Subcutaneous abdominal adipose tissue (tissue), 5 donors: ENCODE data around the gene CC2D1A.

ENCODE experiments used
- H3K27ac ChIP-seq: one replicate; pipeline ENCODE4 v1.7.0; 2013; ENCODE audit warnings: low read depth, mild to moderate bottlenecking, inconsistent platforms, low read length, moderate library complexity
- H3K27me3 ChIP-seq, 5 donors: one replicate each; pipeline ENCODE4 v1.7.0; 2013; ENCODE audit warnings: low read length in 5 of 5, inconsistent platforms in 1 of 5; ENCODE audit not compliant: control insufficient read depth in 5 of 5, insufficient read depth in 4 of 5
- H3K36me3 ChIP-seq, 5 donors: one replicate each; pipeline ENCODE4 v1.7.0; 2013; ENCODE audit warnings: low read length in 5 of 5; ENCODE audit not compliant: control insufficient read depth in 5 of 5, insufficient read depth in 5 of 5
- H3K4me1 ChIP-seq, 5 donors: one replicate each; pipeline ENCODE4 v1.7.0; 2013; ENCODE audit warnings: low read length in 5 of 5, mild to moderate bottlenecking in 3 of 5, moderate library complexity in 1 of 5; ENCODE audit not compliant: control insufficient read depth in 5 of 5, insufficient read depth in 5 of 5
- H3K4me3 ChIP-seq, 5 donors: one replicate each; pipeline ENCODE4 v1.7.0; 2013; ENCODE audit warnings: low read length in 5 of 5, low read depth in 1 of 5
- H3K9ac ChIP-seq, 5 donors: one replicate each; pipeline ENCODE4 v1.7.0; 2013; ENCODE audit warnings: low read length in 5 of 5, mild to moderate bottlenecking in 4 of 5, moderate library complexity in 3 of 5
- H3K9me3 ChIP-seq, 5 donors: one replicate each; pipeline ENCODE4 v1.7.0; 2013; ENCODE audit warnings: low read length in 5 of 5; ENCODE audit not compliant: control insufficient read depth in 5 of 5
- donor health status: healthy.
- donor health status: healthy.
- donor health status: healthy.
- donor health status: healthy.
- donor health status: healthy.

The CC2D1A gene

DNA sequence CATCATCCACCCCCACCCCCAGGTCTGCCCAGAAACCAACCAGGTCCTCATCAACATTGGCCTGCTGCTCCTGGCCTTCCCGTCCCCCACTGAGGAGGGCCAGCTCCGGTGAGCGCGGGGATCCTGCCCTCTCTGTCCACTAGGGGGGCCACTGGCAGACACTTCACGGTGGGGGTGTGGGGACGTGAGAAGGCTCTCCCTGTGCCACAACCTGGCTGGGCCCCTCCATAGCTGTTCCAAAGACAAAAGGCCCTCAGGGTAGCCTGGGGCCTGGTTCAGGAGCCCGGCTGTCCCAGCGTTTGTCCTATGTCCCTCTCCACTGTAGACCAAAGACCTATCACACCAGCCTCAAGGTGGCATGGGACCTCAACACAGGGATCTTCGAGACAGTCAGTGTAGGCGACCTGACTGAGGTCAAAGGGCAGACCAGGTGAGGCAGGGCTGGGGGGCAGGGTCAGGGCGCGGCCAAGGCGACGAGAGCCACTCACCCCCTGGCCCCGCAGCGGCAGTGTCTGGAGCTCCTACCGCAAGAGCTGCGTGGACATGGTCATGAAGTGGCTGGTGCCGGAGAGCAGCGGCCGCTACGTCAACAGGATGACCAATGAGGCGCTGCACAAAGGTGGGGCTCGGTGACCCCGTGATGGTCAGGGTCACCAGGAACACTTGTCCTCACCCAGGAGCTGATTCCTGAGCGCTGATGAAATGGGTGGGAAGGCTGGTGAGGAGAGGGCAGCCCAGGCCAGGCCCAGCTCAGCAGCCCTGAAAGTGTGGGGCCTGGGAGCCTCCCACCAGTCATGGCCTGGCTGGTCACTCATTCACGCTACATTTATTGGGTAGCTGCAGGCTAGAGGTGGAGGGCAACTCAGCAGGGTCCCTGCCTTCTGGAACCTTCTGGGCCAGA lies 54.2 kb downstream of the CC2D1A start:
- peaks cover 0 to 4% (median 0%) of the 10 kb centered on the region in 5 donors for H3K4me1 ChIP-seq
- no peak overlapping the region for H3K9ac ChIP-seq
- no peaks in the 10 kb centered on the region for H3K27me3 ChIP-seq
- no peaks in the 10 kb centered on the region for H3K9me3 ChIP-seq
- no peak overlapping the region for H3K27ac ChIP-seq
- peaks cover 0 to 82% (median 63%) of the 10 kb centered on the region in 5 donors for H3K36me3 ChIP-seq
- no peak overlapping the region for H3K4me3 ChIP-seq

DNA sequence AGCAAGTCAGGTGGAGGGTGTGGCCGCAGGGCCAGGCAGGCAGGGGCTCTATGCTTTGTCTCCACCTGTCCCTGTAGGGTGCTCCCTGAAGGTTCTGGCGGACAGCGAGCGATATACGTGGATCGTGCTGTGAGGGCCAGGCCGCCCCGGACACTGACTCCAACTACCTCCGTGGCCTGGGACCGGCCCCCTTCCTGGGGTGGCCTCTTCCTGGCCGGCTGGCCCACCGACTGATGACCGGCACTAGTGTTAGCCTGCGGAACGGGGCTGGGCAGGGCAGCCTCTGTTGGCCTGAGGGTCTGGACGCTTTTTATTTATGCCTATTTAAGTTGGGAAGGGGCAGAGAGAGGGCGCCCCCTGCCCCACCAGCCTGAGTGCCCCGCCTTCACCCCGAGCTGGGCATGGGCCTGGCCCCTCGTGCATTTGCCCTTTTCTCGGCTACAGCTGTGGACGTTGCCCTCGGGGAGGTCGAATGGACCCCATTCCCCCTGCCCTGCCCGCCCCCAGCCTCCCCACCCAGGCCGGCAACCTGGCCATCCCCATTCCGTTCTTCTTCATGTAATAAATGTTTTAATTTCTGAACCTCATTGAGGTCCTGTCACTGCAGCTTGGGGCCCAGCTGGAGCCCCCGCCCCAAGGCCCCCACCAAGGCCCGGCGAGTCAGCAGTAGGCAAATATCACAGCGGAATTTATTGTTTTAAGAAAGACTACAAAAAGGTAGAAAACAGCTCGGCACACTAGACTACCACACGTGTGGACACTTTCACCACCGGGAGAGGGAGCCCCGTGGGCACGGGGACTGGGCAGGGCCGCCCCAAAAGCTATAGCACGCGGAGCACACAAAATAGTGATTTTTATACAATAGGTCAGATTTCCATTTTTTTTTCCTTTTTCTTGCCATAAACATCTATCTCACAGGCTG lies 55.1 kb downstream of the CC2D1A start:
- Histone ChIP-seq H3K4me1 (peaks cover 0 to 4% (median 0%) of the 10 kb centered on the region in 5 donors), H3K9me3 (no peaks in the 10 kb centered on the region), H3K9ac (no peak overlapping the region), H3K27me3 (no peaks in the 10 kb centered on the region), H3K27ac (no peak overlapping the region), H3K4me3 (no peak overlapping the region), H3K36me3 (peaks cover 0 to 82% (median 63%) of the 10 kb centered on the region in 5 donors)

DNA sequence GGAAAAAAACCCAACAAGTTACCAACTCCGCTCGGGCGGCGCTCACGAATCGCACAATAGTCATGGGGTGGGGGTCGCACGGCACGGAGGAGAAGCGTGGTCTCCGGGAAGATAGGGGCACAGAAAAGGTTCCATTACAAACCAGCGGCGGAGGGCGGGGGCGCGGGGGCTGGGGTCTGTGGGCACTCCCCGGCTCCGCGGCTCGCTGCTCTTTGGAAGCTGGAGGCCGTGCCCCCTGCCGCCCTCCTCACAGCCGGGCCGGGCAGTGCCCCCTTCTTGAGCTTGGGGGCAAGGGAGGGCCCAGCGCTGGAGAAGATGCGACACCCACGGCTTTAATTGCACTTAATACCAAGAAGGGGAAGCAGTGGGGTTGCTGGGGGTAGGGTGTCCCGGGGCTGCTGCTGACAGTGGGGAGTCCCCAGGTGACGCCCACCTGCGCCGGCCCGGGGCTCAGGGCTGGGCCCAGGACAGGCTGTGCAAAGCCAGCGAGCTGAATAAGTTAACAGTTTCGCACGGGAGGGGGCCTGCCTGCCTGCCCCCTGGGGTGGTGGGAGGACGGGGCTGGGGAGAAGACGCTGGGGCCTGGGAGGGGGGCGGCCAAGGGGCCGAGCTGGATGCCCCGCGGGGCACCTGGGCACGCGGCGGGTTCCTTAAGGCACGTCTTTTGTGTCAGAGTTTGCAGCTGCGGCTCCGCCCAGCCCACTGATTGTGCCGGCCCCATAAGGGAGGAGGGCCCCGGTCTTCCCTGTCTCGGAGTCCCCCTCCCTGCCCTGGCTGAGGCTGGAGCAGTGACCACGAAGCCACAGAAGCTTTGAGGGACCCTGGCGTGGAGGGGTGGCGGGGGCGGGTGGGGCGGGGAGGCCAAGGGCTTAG lies 56.1 kb downstream of the CC2D1A start:
- H3K9ac ChIP-seq: no peak overlapping the region
- no peak overlapping the region for H3K4me3 ChIP-seq
- H3K4me1 ChIP-seq: peaks cover 0 to 4% (median 0%) of the 10 kb centered on the region in 5 donors
- H3K9me3 ChIP-seq: no peaks in the 10 kb centered on the region
- H3K36me3 ChIP-seq: peaks cover 0 to 82% (median 63%) of the 10 kb centered on the region in 5 donors
- no peaks in the 10 kb centered on the region for H3K27me3 ChIP-seq
- H3K27ac ChIP-seq: no peak overlapping the region

DNA sequence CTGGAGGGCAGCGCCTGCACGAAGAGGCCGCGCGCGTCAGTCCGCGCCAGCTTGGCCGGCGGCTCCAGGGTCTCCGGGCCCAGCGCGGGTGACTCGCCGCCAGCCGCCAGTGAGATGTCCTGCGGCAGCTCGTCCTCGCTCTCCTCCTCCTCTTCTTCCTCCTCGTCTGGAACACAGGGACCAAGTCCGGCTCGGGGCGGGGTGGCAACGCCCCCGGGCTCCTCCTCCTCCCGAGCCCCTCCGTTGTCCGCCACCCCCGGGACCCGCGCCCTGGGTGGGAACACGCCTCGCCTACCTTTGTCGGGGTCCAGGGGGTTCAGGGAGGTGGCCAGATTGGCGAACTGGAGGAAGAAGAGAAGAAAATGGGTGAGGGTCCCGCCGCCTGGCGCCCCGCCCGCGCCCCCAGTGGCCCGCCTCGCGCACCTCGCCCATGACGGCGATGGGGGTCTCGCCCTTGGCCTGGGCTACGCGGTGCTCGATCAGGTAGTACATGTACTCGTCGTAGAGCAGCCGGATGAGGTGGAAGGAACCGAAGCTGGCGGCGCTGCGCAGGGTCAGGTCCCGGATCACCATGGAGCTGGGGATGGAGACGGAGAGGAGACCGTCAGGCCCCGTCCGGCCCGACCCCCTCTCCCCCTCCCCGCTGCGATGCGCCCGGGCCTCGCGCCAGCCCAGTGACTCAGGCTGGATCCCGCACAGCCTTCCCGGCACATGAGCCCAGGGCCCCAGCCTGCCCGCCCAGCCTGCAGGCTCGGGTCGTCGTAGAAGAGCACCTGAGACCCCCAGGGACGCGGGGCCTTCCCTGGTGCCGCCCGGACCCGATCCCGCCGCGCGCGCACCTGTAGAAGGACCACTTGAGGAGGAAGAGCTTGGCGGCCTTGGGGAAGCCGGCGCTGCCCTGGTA lies 57.0 kb downstream of the CC2D1A start:
- Histone ChIP-seq H3K9ac (no peak overlapping the region), H3K27me3 (no peaks in the 10 kb centered on the region), H3K9me3 (no peaks in the 10 kb centered on the region), H3K4me1 (peaks cover 0 to 4% (median 0%) of the 10 kb centered on the region in 5 donors), H3K27ac (no peak overlapping the region), H3K4me3 (no peak overlapping the region), H3K36me3 (peaks cover 0 to 82% (median 63%) of the 10 kb centered on the region in 5 donors)

DNA sequence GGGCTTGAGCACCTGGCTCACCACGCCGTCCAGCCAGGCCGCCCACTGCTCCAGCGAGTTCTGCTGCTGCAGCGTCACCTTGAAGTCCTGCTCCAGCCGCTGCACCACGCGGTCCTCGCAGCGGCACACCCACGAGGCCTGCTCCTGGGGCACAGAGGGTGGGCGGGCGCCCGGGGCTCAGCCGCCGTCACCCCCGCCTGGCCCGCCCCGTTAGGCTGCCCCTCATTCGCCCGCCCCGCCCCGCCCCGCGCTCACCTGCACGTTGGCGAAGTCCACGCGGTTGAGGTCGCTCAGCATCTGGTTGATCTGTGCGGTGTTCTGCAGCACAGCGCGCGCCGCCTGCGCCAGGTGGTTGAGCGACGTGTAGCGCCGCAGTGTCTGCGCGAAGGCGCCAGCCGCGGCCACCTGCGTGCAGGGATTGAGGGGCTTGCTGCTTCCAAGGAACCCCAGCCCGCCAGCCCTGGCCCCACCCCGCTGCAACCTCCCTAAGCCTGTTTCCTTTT lies 57.7 kb downstream of the CC2D1A start:
- peaks cover 0 to 82% (median 64%) of the 10 kb centered on the region in 5 donors for H3K36me3 ChIP-seq
- no peak overlapping the region for H3K27ac ChIP-seq
- H3K4me3 ChIP-seq: no peak overlapping the region
- no peaks in the 10 kb centered on the region for H3K27me3 ChIP-seq
- peaks cover 0 to 4% (median 0%) of the 10 kb centered on the region in 5 donors for H3K4me1 ChIP-seq
- H3K9me3 ChIP-seq: no peaks in the 10 kb centered on the region
- no peak overlapping the region for H3K9ac ChIP-seq

DNA sequence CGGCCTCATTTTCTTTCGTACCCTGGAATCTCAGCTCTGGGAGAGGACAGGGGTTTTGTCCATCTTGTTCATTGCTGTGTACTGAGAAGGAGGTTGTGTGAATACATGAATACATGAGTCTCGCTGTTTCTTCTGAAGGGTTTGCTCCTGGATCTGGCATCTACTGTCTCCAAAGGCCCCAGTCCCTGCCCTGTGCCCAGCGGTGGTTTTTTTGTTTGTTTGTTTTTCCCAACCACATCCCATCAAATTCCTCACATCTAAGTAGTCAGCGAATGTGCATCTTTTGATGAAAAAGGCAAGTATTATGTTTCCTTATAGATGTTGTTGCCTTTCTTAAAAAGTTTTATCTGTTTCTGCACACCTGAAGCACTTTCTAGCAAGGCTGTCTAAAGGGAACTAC lies 58.8 kb downstream of the CC2D1A start:
- H3K27ac ChIP-seq: no peak overlapping the region
- no peaks in the 10 kb centered on the region for H3K27me3 ChIP-seq
- H3K4me1 ChIP-seq: peaks cover 0 to 4% (median 0%) of the 10 kb centered on the region in 5 donors
- no peak overlapping the region for H3K4me3 ChIP-seq
- no peak overlapping the region for H3K9ac ChIP-seq
- peaks cover 0 to 82% (median 65%) of the 10 kb centered on the region in 5 donors for H3K36me3 ChIP-seq
- H3K9me3 ChIP-seq: no peaks in the 10 kb centered on the region

DNA sequence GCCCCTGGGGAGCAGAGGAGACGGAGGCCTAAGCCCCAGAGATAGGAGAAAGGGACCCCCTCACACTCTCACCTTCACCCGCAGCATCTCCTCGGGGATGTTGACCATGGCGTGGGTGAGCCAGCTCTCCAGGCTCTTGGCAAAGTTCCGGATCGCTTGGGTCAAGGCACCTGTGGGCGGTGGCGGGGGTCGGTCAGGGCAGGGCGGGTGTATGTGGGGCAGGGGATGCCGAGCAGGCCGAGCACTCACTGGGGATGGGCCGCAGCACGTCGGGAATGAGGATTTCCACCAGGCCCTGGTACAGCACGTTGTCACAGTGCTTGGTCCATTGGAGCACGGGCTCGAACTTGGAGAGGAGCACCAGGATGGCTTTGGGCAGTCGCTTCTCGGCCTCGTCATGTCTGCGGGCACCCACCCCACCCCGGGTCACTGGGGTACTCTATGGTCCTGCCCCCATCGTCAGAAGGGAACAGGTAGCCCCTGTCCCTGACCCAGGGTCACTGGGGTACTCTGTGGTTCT lies 59.4 kb downstream of the CC2D1A start:
- H3K36me3 ChIP-seq: peaks cover 0 to 82% (median 62%) of the 10 kb centered on the region in 5 donors
- H3K27ac ChIP-seq: no peak overlapping the region

DNA sequence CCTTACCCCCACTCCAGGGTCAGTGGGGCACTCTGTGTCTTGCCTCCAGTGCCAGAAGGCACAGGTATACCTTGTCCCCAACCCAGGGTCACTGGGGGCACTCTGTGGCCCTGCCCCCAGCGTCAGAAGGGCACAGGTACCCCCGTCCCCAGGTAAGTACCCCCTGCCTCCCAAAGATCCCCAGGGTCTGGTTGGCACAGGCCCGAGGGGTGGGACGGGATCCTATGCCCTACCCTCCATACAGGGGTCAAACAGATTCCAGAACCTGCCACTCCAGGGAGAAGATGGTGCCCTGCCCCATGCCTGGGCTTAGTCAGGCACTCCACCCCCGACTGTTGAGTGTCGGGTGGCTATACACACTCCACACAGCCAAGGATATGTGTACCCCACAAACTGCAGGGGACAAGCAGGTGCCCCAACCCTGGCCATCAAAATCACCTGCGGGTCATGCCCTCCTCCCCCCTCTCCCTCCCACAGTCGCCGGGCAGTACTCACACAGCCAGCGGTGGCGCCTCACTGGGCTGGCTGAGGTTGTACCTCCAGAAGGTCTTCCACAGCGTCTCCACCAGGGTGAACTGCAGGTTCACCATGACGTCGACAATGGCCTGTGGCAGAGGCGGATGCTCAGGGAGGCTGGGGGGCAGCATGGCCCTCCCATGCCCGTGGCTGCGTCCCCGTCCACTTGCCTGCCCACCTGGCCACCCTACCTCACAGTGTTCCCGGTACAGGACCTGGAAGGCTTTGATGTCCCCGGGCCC lies 60.1 kb downstream of the CC2D1A start:
- Histone ChIP-seq H3K27ac (no peak overlapping the region), H3K36me3 (peaks cover 0 to 78% (median 57%) of the 10 kb centered on the region in 5 donors), H3K27me3 (no peaks in the 10 kb centered on the region), H3K4me1 (peaks cover 0 to 4% (median 0%) of the 10 kb centered on the region in 5 donors), H3K9me3 (no peaks in the 10 kb centered on the region), H3K9ac (no peak overlapping the region), H3K4me3 (no peak overlapping the region)

More for the DNA sequence above, 59.4 kb downstream of the CC2D1A start:
- H3K9ac ChIP-seq: no peak overlapping the region
- peaks cover 0 to 4% (median 0%) of the 10 kb centered on the region in 5 donors for H3K4me1 ChIP-seq
- H3K27me3 ChIP-seq: no peaks in the 10 kb centered on the region
- no peaks in the 10 kb centered on the region for H3K9me3 ChIP-seq
- H3K4me3 ChIP-seq: no peak overlapping the region
